GM23338 (cell line): ENCODE measurements around the gene ECE1.

ENCODE experiments used
- EZH2 ChIP-seq: fragments of 200-600 bp; sonication (generic); IDR thresholded peaks from one replicate; pipeline ENCODE4 v1.8.0; 2017; ENCODE audit warnings: antibody characterized with exemption, mild to moderate bottlenecking, low read depth; ENCODE audit not compliant: unreplicated experiment
- EZH2phosphoT487 ChIP-seq: fragments of 200-600 bp; sonication (generic); IDR thresholded peaks from one replicate; pipeline ENCODE4 v1.8.1; 2018; ENCODE audit warnings: antibody characterized with exemption; ENCODE audit not compliant: unreplicated experiment
- JUNB ChIP-seq: IDR thresholded peaks from one replicate; pipeline ENCODE4 v1.6.1; 2016; ENCODE audit warnings: antibody characterized with exemption; ENCODE audit not compliant: unreplicated experiment
- POLR2AphosphoS5 ChIP-seq: IDR thresholded peaks from 2 replicates; pipeline ENCODE4 v1.6.1; 2016; ENCODE audit warnings: antibody characterized with exemption, low read depth
- TF ChIP-seq, protein P1 (sequence below), 2 experiments: fragments of 200-600 bp in 1 of 2; sonication (generic) in 1 of 2; conservative IDR thresholded peaks; 2 replicates each; pipeline versions ENCODE4 v1.5.1 to v1.6.1; 2016 to 2017; ENCODE audit warnings: antibody characterized with exemption in 2 of 2, low read depth in 2 of 2, mild to moderate bottlenecking in 2 of 2, moderate library complexity in 1 of 2

DNA sequence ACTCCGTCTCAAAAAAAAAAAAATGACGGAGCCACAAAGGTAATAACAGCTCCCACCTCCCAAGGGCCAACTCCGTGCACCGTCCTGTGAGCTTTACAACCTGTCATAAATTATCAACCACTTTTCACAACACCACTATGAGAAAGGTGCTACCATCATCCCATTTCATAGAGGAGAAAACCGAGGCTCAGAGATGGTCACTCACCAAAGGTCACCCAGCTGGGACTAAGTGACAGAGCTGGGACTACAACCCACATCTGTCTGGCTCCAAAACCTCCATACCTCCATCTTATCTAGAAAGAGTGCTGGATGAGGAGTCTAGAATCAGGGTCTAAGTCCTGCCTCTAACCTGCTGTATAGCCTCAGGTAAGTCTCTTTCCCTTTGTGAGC is 43.6 kb upstream of the ECE1 start:
- TF ChIP-seq, protein P1, sequence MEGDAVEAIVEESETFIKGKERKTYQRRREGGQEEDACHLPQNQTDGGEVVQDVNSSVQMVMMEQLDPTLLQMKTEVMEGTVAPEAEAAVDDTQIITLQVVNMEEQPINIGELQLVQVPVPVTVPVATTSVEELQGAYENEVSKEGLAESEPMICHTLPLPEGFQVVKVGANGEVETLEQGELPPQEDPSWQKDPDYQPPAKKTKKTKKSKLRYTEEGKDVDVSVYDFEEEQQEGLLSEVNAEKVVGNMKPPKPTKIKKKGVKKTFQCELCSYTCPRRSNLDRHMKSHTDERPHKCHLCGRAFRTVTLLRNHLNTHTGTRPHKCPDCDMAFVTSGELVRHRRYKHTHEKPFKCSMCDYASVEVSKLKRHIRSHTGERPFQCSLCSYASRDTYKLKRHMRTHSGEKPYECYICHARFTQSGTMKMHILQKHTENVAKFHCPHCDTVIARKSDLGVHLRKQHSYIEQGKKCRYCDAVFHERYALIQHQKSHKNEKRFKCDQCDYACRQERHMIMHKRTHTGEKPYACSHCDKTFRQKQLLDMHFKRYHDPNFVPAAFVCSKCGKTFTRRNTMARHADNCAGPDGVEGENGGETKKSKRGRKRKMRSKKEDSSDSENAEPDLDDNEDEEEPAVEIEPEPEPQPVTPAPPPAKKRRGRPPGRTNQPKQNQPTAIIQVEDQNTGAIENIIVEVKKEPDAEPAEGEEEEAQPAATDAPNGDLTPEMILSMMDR (conservative IDR thresholded peaks at IDR 0.05; ENCODE audit: low read depth in 2 of 2) = no peak
- TF ChIP-seq EZH2 (no peak), POLR2AphosphoS5 (no peak), EZH2phosphoT487 (no peak), JUNB (no peak)
